ENCODE results near the gene SEC16B.

The SEC16B gene

DNA sequence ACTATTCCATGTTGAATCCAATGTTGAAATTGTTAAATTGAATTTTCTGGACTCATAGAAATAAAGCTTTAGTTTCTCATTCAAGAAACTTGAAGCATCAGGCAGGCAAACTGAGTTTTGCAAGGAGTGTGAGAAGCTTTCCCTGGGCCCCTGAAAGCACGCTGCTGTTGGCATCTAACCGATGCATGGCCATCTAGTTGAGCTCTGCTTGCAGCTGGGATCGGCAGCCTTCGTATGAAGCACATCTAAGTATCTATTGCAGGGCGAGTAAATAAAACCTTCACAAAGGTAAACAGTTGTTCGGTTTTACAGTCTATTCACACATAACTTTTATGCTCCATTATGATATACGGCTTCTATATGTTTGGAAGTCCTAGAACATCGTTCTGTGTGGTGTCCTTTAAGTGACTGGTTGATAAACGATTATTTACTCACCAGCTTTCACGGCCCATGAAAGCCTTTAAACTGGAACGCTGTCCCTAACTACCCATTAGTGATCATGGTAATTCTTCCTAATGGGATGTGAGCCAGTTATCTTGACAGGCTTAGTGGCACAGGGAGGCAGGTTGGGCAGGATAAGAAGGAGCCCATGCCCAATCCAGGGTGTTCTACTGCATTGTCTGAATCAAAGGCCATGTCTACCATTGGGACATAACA, 71.7 kb downstream of the SEC16B start:
- no peak for DNase-seq

DNA sequence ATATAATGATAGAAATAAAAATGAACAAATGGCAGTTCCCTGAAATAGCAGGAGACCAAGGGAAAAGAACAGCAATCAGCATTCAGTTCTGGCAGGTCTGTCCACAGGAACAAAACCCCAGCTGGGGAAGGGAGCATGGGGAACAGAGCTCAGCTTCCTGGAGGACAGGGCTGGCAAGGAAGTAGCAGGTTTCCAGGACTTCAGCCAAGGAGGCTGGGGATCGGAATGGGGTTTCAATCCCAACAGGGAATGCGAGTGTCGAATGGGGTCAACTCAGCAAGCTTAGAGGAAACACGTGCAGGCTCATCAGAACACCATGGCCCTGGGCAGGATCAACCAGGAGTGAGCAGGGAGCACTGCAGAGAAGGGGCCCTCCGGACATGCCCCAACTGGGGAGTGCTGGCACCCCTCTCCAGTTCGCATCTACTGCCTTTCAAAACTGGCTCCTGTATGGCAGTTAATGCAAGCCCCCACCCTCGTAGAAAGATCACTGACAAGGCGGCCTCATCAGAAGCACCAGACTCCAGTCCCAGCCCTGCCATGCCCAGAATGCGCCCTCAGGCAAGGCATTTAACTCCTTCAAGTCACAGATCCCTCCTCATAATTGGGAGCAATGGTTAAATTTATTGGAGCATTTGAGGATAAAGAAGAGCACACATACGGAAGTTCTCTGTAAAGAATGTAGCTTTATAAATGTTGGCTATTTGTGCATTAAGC, 72.4 kb downstream of the SEC16B start:
- no peak for DNase-seq
